ENCODE data around the gene DNAJC13.

GRCh38 chr3:132416161-132416560 is 1.1 kb upstream of the DNAJC13 start:
- TF ChIP-seq, protein P1, sequence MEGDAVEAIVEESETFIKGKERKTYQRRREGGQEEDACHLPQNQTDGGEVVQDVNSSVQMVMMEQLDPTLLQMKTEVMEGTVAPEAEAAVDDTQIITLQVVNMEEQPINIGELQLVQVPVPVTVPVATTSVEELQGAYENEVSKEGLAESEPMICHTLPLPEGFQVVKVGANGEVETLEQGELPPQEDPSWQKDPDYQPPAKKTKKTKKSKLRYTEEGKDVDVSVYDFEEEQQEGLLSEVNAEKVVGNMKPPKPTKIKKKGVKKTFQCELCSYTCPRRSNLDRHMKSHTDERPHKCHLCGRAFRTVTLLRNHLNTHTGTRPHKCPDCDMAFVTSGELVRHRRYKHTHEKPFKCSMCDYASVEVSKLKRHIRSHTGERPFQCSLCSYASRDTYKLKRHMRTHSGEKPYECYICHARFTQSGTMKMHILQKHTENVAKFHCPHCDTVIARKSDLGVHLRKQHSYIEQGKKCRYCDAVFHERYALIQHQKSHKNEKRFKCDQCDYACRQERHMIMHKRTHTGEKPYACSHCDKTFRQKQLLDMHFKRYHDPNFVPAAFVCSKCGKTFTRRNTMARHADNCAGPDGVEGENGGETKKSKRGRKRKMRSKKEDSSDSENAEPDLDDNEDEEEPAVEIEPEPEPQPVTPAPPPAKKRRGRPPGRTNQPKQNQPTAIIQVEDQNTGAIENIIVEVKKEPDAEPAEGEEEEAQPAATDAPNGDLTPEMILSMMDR (IDR thresholded peaks at IDR 0.05; ENCODE audit: borderline replicate concordance, extremely low read depth, low read length, poor library complexity, severe bottlenecking): no peak
- TF ChIP-seq EZH2 (IDR thresholded peaks at IDR 0.05; ENCODE audit: borderline replicate concordance, low read depth, low read length, severe bottlenecking): no peak
